Thyroid gland (tissue), 4 donors: ENCODE results near the gene UTP18.

Experiments used
- CTCF ChIP-seq, 6 experiments: fragments of 200-600 bp in 3 of 6; fragments of 450-650 bp in 3 of 6; sonication (generic) in 3 of 6; IDR thresholded peaks; one replicate each; pipeline ENCODE4 v1.5.1; 2016 to 2019; ENCODE audit warnings: antibody characterized with exemption in 6 of 6, mild to moderate bottlenecking in 2 of 6, inconsistent platforms in 1 of 6, moderate library complexity in 1 of 6
- POLR2A ChIP-seq, 2 donors: fragments of 450-650 bp; IDR thresholded peaks; one replicate each; pipeline ENCODE4 v1.6.1; 2017; ENCODE audit warnings: antibody characterized with exemption in 2 of 2, mild to moderate bottlenecking in 2 of 2, moderate library complexity in 1 of 2

GRCh38 chr17:51319186-51319585 is 58.8 kb downstream of the UTP18 start:
- TF ChIP-seq POLR2A (IDR thresholded peaks at IDR 0.05) (no peak), CTCF (IDR thresholded peaks at IDR 0.05) (no peak)
